NCI-H1436 (cell line): ENCODE data around the gene HARS2.
"Not testable (repeated sequence)": the region's sequence is repeated elsewhere in the genome, so short reads cannot be mapped to it uniquely, and the experiment has no call there.

ENCODE experiments used
- DNase-seq: peaks from one replicate; lab custom pipeline; 2025; lab: John Stamatoyannopoulos, UW

HARS2 gene

GRCh38 chr5:140700177-140701144, 9.2 kb downstream of the HARS2 start, which contains the start of gene ZMAT2:
ZMAT2 (plus strand) TSS chr5:140700447; CDS start chr5:140700461, 14 bp downstream.
- DNase-seq, result peak; percentile 95

- no peak for DNase-seq
Measured at GRCh38 chr5:140707812-140708211, 16.6 kb downstream of the HARS2 start.

- DNase-seq, result not testable (repeated sequence)
Measured at GRCh38 chr5:140708787-140709186, 17.5 kb downstream of the HARS2 start.

- DNase-seq, result peak; percentile 89
Measured at GRCh38 chr5:140710899-140711552, 19.8 kb downstream of the HARS2 start.

GRCh38 chr5:140711794-140712193, 20.5 kb downstream of the HARS2 start:
- no peak for DNase-seq

GRCh38 chr5:140713562-140714094, 22.4 kb downstream of the HARS2 start:
- no peak for DNase-seq

GRCh38 chr5:140716238-140716637, 25.0 kb downstream of the HARS2 start:
- not testable (repeated sequence) for DNase-seq

GRCh38 chr5:140718266-140718592, 27.0 kb downstream of the HARS2 start:
- no peak for DNase-seq

- not testable (repeated sequence) for DNase-seq
Measured at GRCh38 chr5:140720738-140721137, 29.5 kb downstream of the HARS2 start.

GRCh38 chr5:140721395-140721794, 30.1 kb downstream of the HARS2 start:
- DNase-seq, result not testable (repeated sequence)

GRCh38 chr5:140725799-140726471, 34.7 kb downstream of the HARS2 start:
- no peak for DNase-seq

GRCh38 chr5:140733098-140733497, 41.8 kb downstream of the HARS2 start:
- DNase-seq, result no peak

GRCh38 chr5:140734354-140734753, 43.1 kb downstream of the HARS2 start:
- no peak for DNase-seq

GRCh38 chr5:140737486-140737885, 46.2 kb downstream of the HARS2 start:
- no peak for DNase-seq

GRCh38 chr5:140741967-140742366, 50.7 kb downstream of the HARS2 start:
- no peak for DNase-seq
